GM21529 (cell line): Measurements from ENCODE around the gene ERBB4.
"Not testable (repeated sequence)": the region's sequence is repeated elsewhere in the genome, so short reads cannot be mapped to it uniquely, and the experiment has no call there.

Experiments used
- ATAC-seq: cut with Tn5 transposase; IDR thresholded peaks from one replicate; pipeline ENCODE4 v1.9.1; 2021; ENCODE audit not compliant: unreplicated experiment

ERBB4 gene

GRCh38 chr2:212528106-212528856, 10.3 kb downstream of the ERBB4 start:
- no peak for ATAC-seq

- ATAC-seq = no peak
These were observed 12.5 kb downstream of the ERBB4 start for GRCh38 chr2:212526059-212526458.

- no peak for ATAC-seq
These were observed 14.8 kb downstream of the ERBB4 start for GRCh38 chr2:212523756-212524155.

- peak; percentile 47 for ATAC-seq
These were observed 18.3 kb downstream of the ERBB4 start for GRCh38 chr2:212520340-212520739.

GRCh38 chr2:212517693-212518092, 20.9 kb downstream of the ERBB4 start:
- no peak for ATAC-seq

- peak; percentile 53 for ATAC-seq
These were observed 33.0 kb downstream of the ERBB4 start for GRCh38 chr2:212505586-212505985.

GRCh38 chr2:212495046-212495445, 43.6 kb downstream of the ERBB4 start:
- no peak for ATAC-seq

GRCh38 chr2:212494418-212495020, 44.1 kb downstream of the ERBB4 start:
- no peak for ATAC-seq

- peak; percentile 73 for ATAC-seq
These were observed 48.8 kb downstream of the ERBB4 start for GRCh38 chr2:212489719-212490346.

GRCh38 chr2:212488611-212489010, 50.0 kb downstream of the ERBB4 start:
- no peak for ATAC-seq

- ATAC-seq = no peak
These were observed 54.0 kb downstream of the ERBB4 start for GRCh38 chr2:212484563-212485080.

- no peak for ATAC-seq
These were observed 58.2 kb downstream of the ERBB4 start for GRCh38 chr2:212480447-212480846.

GRCh38 chr2:212477571-212477970, 61.0 kb downstream of the ERBB4 start:
- no peak for ATAC-seq

GRCh38 chr2:212473211-212473610, 65.4 kb downstream of the ERBB4 start:
- ATAC-seq = no peak

GRCh38 chr2:212467551-212467950, 71.1 kb downstream of the ERBB4 start:
- not testable (repeated sequence) for ATAC-seq

GRCh38 chr2:212465456-212465855, 73.1 kb downstream of the ERBB4 start:
- ATAC-seq = no peak

GRCh38 chr2:212461708-212462107, 76.9 kb downstream of the ERBB4 start:
- ATAC-seq = not testable (repeated sequence)

GRCh38 chr2:212454149-212454548, 84.5 kb downstream of the ERBB4 start:
- no peak for ATAC-seq

GRCh38 chr2:212451786-212452231, 86.8 kb downstream of the ERBB4 start:
- ATAC-seq = no peak

GRCh38 chr2:212448698-212449097, 89.9 kb downstream of the ERBB4 start:
- no peak for ATAC-seq

- no peak for ATAC-seq
These were observed 96.8 kb downstream of the ERBB4 start for GRCh38 chr2:212441821-212442220.

- no peak for ATAC-seq
These were observed 97.5 kb downstream of the ERBB4 start for GRCh38 chr2:212441141-212441540.
